Mesenchymal stem cell (in vitro differentiated cells and primary cell): ENCODE results near the gene PPP1CB.

Experiments used
- DNase-seq: peaks from one replicate; pipeline ENCODE4 v3.0.0-alpha.2; 2013
- H2AFZ ChIP-seq: one replicate; pipeline ENCODE4 v1.6.1; 2013; ENCODE audit warnings: low read depth, mild to moderate bottlenecking, control low read depth, inconsistent platforms, low read length, moderate library complexity
- H2AK5ac ChIP-seq: 2 replicates; pipeline ENCODE4 v1.6.1; 2013; ENCODE audit warnings: low read length, moderate library complexity, mild to moderate bottlenecking, inconsistent platforms; ENCODE audit not compliant: severe bottlenecking
- H2BK120ac ChIP-seq: one replicate; pipeline ENCODE4 v1.6.1; 2013; ENCODE audit warnings: low read depth, mild to moderate bottlenecking, inconsistent platforms, low read length, moderate library complexity
- H2BK12ac ChIP-seq, 2 experiments: one replicate each; pipeline ENCODE4 v1.6.1; 2013; ENCODE audit warnings: inconsistent platforms in 2 of 2, low read length in 2 of 2, mild to moderate bottlenecking in 2 of 2, moderate library complexity in 2 of 2, control low read depth in 1 of 2
- H2BK15ac ChIP-seq: one replicate; pipeline ENCODE4 v1.6.1; 2013; ENCODE audit warnings: mild to moderate bottlenecking, low read depth, inconsistent platforms; ENCODE audit not compliant: poor library complexity, severe bottlenecking
- H2BK5ac ChIP-seq: 2 replicates; pipeline ENCODE4 v1.6.1; 2013; ENCODE audit warnings: low read depth, mild to moderate bottlenecking, low read length, control low read depth, inconsistent platforms; ENCODE audit not compliant: poor library complexity, severe bottlenecking
- H3K14ac ChIP-seq, 2 experiments: one replicate each; pipeline ENCODE4 v1.6.1; 2013; ENCODE audit warnings: inconsistent platforms in 2 of 2, low read length in 2 of 2, control low read depth in 1 of 2, mild to moderate bottlenecking in 1 of 2, moderate library complexity in 1 of 2
- H3K18ac ChIP-seq, 2 experiments: one replicate each; pipeline ENCODE4 v1.6.1; 2013; ENCODE audit warnings: inconsistent platforms in 2 of 2, low read length in 2 of 2, control low read depth in 1 of 2, low read depth in 1 of 2, mild to moderate bottlenecking in 1 of 2
- H3K23ac ChIP-seq, 2 experiments: one replicate each; pipeline ENCODE4 v1.6.1; 2013; ENCODE audit warnings: inconsistent platforms in 2 of 2, low read length in 2 of 2, mild to moderate bottlenecking in 2 of 2, moderate library complexity in 2 of 2, control low read depth in 1 of 2
- H3K27ac ChIP-seq: 2 replicates; pipeline ENCODE4 v1.5.1; 2013; ENCODE audit warnings: mild to moderate bottlenecking, moderate library complexity, low read length, control low read depth, inconsistent platforms; ENCODE audit not compliant: poor library complexity, severe bottlenecking
- H3K27me3 ChIP-seq, 2 experiments: 2 replicates each; pipeline versions ENCODE4 v1.6.1 to v1.7.0; 2013; ENCODE audit warnings: low read length in 2 of 2, mild to moderate bottlenecking in 2 of 2, moderate library complexity in 2 of 2, control low read depth in 1 of 2, inconsistent platforms in 1 of 2; ENCODE audit not compliant: control insufficient read depth in 1 of 2, insufficient read depth in 1 of 2
- H3K36me3 ChIP-seq, 2 experiments: 2 replicates each; pipeline versions ENCODE4 v1.6.1 to v1.7.0; 2013; ENCODE audit warnings: low read length in 2 of 2, control low read depth in 1 of 2, inconsistent platforms in 1 of 2, low read depth in 1 of 2, mild to moderate bottlenecking in 1 of 2; ENCODE audit not compliant: insufficient read depth in 2 of 2, control insufficient read depth in 1 of 2
- H3K4ac ChIP-seq, 2 experiments: one replicate each; pipeline ENCODE4 v1.6.1; 2013; ENCODE audit warnings: inconsistent platforms in 2 of 2, low read length in 2 of 2, mild to moderate bottlenecking in 2 of 2, moderate library complexity in 2 of 2, control low read depth in 1 of 2, low read depth in 1 of 2
- H3K4me1 ChIP-seq: 2 replicates; pipeline ENCODE4 v1.6.1; 2013; ENCODE audit warnings: low read depth, low read length, control low read depth; ENCODE audit not compliant: control insufficient read depth, insufficient read depth
- H3K4me2 ChIP-seq: 2 replicates; pipeline ENCODE4 v1.6.1; 2013; ENCODE audit warnings: low read length, mild to moderate bottlenecking, inconsistent platforms; ENCODE audit not compliant: poor library complexity, severe bottlenecking
- H3K4me3 ChIP-seq, 2 experiments: 2 replicates each; pipeline versions ENCODE4 v1.5.1 to v1.7.0; 2013; ENCODE audit warnings: low read length in 2 of 2, mild to moderate bottlenecking in 2 of 2, control low read depth in 1 of 2, low read depth in 1 of 2; ENCODE audit not compliant: insufficient read depth in 1 of 2
- H3K79me1 ChIP-seq: replicated peaks from 2 replicates; pipeline ENCODE4 v1.6.1; 2013; ENCODE audit warnings: mild to moderate bottlenecking, control low read depth, low read length, inconsistent platforms; ENCODE audit not compliant: poor library complexity, severe bottlenecking
- H3K9ac ChIP-seq: 2 replicates; pipeline ENCODE4 v1.7.0; 2013; ENCODE audit warnings: mild to moderate bottlenecking, low read length, moderate library complexity
- H3K9me3 ChIP-seq: 2 replicates; pipeline ENCODE4 v1.7.0; 2013; ENCODE audit warnings: mild to moderate bottlenecking, low read length; ENCODE audit not compliant: control insufficient read depth
- H4K8ac ChIP-seq: one replicate; pipeline ENCODE4 v1.6.1; 2013; ENCODE audit warnings: inconsistent platforms, mild to moderate bottlenecking, low read length, moderate library complexity
- H4K91ac ChIP-seq: one replicate; pipeline ENCODE4 v1.6.1; 2013; ENCODE audit warnings: mild to moderate bottlenecking, low read length, inconsistent platforms
- WGBS: methylation state at CpG from one replicate; pipeline ENCODE4 v1.1.7; 2013; ENCODE audit warnings: mixed read lengths; 5-methylcytosine and 5-hydroxymethylcytosine counted together

Gene PPP1CB

DNA sequence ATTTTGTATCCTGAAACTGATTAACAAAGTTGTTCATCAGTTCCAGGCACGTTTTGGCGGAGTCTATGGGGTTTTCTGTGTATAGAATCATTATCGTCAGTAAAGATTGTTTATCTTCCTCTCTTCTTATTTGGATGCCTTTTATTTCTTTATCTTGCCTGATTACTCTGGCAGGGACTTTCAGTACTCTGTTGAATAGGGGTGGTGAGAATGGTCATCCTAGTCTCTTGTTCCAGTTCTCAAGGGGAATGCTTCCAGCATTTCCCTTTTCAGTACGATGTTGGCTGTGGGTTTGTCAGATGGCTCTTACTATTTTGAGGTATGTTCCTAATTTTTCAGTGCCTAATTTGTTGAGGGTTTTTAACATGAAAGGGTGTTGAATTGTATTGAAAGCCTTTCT is 45.0 kb downstream of the PPP1CB start:
- H3K79me1 ChIP-seq, result peaks cover 2% of the 10 kb centered on the region
- H3K4me2 ChIP-seq, result no peak overlapping the region
- H3K18ac ChIP-seq, result no peak overlapping the region
- no peak overlapping the region for H3K14ac ChIP-seq
- H2BK120ac ChIP-seq, result no peak overlapping the region
- peaks cover 10% of the 10 kb centered on the region for H3K9me3 ChIP-seq
- H3K4me3 ChIP-seq, result no peak overlapping the region
- H2AK5ac ChIP-seq, result no peak overlapping the region
- no peak overlapping the region for H2BK12ac ChIP-seq
- H4K8ac ChIP-seq, result no peak overlapping the region
- no peak overlapping the region for H3K27ac ChIP-seq
- no peak overlapping the region for H2BK15ac ChIP-seq
- no peak overlapping the region for H3K23ac ChIP-seq
- no peak overlapping the region for H4K91ac ChIP-seq
- no peak overlapping the region for H2AFZ ChIP-seq
- H3K4ac ChIP-seq, result no peak overlapping the region
- no peak overlapping the region for H3K9ac ChIP-seq
- H3K4me1 ChIP-seq, result no peaks in the 10 kb centered on the region
- DNase-seq, result no peak
- H3K27me3 ChIP-seq, result no peaks in the 10 kb centered on the region
- H2BK5ac ChIP-seq, result no peak overlapping the region
- WGBS, result 98% methylated on average over 4 of the region's 4 CpGs
- peaks cover 9 to 93% of the 10 kb centered on the region in 2 experiments for H3K36me3 ChIP-seq

DNA sequence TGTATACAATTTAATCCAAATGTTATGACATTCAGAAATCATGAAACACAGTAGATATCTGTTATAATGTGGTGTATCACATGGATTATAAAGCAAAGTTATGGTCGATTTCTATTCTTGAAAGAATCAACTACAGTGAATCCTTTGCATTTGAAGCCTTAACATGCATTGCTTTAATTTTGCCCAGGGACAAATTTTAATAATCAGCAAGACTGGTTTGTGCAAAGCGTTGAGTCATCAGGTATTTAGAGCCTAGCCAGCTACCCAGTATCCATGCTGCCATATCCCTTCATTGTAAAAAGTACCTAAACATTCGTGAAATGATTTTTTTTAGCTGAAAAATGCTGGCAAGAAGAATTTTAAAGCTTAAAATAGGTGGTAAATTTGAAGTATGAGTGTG is 50.1 kb downstream of the PPP1CB start:
- Histone ChIP-seq H4K91ac (no peak overlapping the region), H3K36me3 (peaks cover 15 to 77% of the 10 kb centered on the region in 2 experiments), H2AK5ac (no peak overlapping the region), H2BK12ac (no peak overlapping the region), H3K14ac (no peak overlapping the region), H3K4me3 (no peak overlapping the region), H3K27ac (no peak overlapping the region), H2BK5ac (no peak overlapping the region), H2BK120ac (no peak overlapping the region), H3K4ac (no peak overlapping the region), H3K27me3 (no peaks in the 10 kb centered on the region), H4K8ac (no peak overlapping the region), H3K4me1 (peaks cover 1% of the 10 kb centered on the region), H3K18ac (no peak overlapping the region), H3K23ac (no peak overlapping the region), H2BK15ac (no peak overlapping the region), H3K4me2 (no peak overlapping the region), H3K9me3 (no peaks in the 10 kb centered on the region), H3K79me1 (peaks cover 3% of the 10 kb centered on the region), H2AFZ (no peak overlapping the region), H3K9ac (no peak overlapping the region)
- 92% methylated on average over 3 of the region's 3 CpGs for WGBS
- peak; percentile 40 for DNase-seq

GRCh38 chr2:28802975-28803429 is 51.4 kb downstream of the PPP1CB start:
- Histone ChIP-seq H2BK5ac (no peak overlapping the region), H3K27ac (peak overlapping the region; percentile 47), H3K79me1 (peaks cover 3% of the 10 kb centered on the region), H2BK120ac (no peak overlapping the region), H3K4ac (no peak overlapping the region), H2BK12ac (no peak overlapping the region), H2BK15ac (no peak overlapping the region), H3K14ac (no peak overlapping the region), H3K27me3 (no peaks in the 10 kb centered on the region), H3K9ac (peak overlapping the region; percentile 64), H3K36me3 (peaks cover 17 to 73% of the 10 kb centered on the region in 2 experiments), H4K8ac (no peak overlapping the region), H2AK5ac (no peak overlapping the region), H3K23ac (no peak overlapping the region), H4K91ac (no peak overlapping the region), H3K18ac (peak overlapping the region in 1 of 2 experiments; percentile 52), H3K4me3 (no peak overlapping the region), H3K4me1 (peaks cover 1% of the 10 kb centered on the region), H3K4me2 (no peak overlapping the region), H3K9me3 (no peaks in the 10 kb centered on the region), H2AFZ (no peak overlapping the region)
- 95% methylated on average over 1 of the region's 4 CpGs for WGBS
- peak; percentile 71 for DNase-seq

DNA sequence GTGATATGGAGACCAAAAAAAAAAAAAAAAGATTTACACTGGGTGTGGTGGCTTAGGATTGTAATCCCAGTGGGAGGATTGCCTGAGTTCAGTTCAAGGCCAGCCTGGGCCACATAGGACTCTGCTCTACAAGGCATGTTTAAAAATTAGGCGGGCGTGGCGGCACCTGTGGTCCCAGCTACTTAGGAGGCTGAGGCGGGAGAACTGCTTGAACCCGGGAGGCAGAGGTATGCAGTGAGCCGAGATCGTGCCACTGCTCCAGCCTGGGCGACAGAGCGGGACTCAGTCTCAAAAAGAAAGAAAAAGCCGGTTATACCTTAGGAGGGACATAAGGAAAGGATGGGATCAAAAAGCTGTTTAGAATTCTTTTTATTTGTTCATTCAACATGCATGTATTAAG is 58.3 kb downstream of the PPP1CB start:
- no peak for DNase-seq
- H3K27ac ChIP-seq, result no peak overlapping the region
- H3K27me3 ChIP-seq, result no peaks in the 10 kb centered on the region
- H3K9ac ChIP-seq, result peak overlapping the region; percentile 77
- no peaks in the 10 kb centered on the region for H3K9me3 ChIP-seq
- no peak overlapping the region for H2AFZ ChIP-seq
- H3K4me3 ChIP-seq, result peak overlapping the region in 1 of 2 experiments; percentile 77
- H3K14ac ChIP-seq, result no peak overlapping the region
- H3K79me1 ChIP-seq, result peaks cover 1% of the 10 kb centered on the region
- no peak overlapping the region for H4K8ac ChIP-seq
- H2AK5ac ChIP-seq, result no peak overlapping the region
- H3K36me3 ChIP-seq, result peaks cover 14 to 46% of the 10 kb centered on the region in 2 experiments
- H3K18ac ChIP-seq, result no peak overlapping the region
- H2BK120ac ChIP-seq, result no peak overlapping the region
- WGBS, result 84% methylated on average over 7 of the region's 10 CpGs
- H2BK5ac ChIP-seq, result no peak overlapping the region
- no peak overlapping the region for H3K23ac ChIP-seq
- H3K4me1 ChIP-seq, result peaks cover 13% of the 10 kb centered on the region
- H3K4ac ChIP-seq, result no peak overlapping the region
- H2BK12ac ChIP-seq, result no peak overlapping the region
- peak overlapping the region; percentile 94 for H3K4me2 ChIP-seq
- no peak overlapping the region for H2BK15ac ChIP-seq
- H4K91ac ChIP-seq, result peak overlapping the region; percentile 50
